ENCODE measurements around the gene ZNF771.
"Not testable (repeated sequence)": the region's sequence is repeated elsewhere in the genome, so short reads cannot be mapped to it uniquely, and the experiment has no call there.

The ZNF771 gene

DNA sequence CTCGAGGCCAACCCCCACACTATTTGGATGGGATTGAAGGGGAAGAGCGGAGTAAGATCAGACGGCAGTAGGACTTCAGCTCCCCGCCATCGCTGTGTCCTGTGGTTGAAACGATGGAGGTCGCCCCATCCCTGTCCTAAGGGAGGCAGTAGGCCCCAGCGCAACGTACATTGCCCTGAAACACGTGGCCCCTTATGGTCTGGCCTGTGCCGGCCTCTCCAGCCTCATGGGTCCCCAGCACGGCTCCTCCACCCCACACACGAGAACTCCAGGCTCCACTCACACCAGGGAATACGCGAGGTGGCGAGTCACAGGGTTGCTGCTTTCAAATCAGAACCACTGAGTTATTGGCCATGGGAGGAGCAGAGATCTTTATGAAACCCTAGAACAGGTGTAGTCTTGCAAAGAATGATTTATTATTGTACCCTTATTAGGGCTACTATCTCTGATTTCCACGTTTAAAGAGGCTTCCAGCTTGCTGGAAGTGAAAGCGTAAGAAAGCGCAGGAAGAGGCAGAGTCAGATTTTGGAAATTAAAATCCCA is 23.1 kb downstream of the ZNF771 start:
- peak in 1 of 2 donors; percentile 12 for DNase-seq (ENCODE audit: low read depth in 2 of 2)

DNA sequence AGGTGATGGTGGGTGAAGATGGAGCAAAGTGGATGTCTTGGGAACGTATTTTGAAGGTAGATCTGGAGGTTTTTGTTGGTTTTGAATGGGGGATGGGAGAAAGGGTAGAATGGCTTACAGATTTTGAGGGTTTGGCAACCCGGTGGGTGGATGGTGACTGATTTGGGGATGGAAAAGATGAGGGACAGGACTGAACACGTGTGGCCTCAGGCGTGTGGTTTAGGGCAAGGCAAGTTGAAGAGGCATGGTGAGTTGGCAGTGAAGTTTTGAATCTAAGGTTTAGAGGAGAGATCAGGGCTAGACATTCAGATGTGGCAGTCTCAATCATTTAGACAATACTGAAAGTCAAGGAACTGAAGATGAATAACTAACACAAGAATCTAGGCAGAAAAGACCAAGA is 27.4 kb downstream of the ZNF771 start:
- no peak for DNase-seq (ENCODE audit: low read depth in 2 of 2)

DNA sequence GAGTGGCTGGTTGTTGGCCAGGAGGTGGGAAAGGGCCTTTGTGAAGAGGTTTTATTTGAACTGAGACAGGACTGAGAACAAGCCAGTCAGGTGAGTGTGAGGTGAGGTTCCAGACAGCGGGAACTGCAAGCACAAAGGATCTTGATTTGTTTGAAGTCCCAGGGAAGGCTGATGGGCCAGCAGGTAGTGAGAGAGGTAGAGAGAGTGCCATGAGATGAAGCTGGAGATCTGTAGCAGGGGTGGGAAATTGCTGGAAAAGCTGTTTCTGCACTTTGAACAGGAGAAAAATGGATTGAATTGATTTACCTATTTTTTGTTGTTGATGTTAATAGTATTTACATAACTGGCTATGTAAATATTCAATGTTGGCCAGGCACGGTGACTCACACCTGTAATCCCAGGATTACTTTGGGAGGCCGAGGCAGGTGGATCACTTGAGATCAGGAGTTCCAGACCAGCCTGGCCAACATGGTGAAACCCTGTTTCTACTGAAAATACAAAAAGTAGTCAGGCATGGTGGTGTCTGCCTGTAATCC is 30.2 kb downstream of the ZNF771 start:
- DNase-seq (ENCODE audit: low read depth in 2 of 2) = no peak

DNA sequence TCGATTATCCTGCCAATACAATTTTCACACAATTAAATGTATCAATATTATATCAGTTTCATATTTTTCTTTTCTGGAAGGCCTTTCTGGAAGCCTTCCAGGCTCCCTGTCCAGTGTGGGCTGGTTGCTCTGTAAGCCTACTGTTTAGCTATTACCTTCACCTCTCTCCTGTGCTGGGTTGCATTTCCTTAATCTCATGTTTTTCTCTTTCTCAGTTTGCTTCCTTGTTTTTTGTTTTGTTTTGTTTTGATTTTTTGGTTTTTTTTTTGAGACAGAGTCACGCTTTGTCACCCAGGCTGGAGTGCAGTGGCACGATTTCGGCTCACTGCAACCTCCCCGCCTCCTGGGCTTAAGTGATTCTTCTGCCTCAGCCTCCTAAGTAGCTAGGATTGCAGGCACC is 31.4 kb downstream of the ZNF771 start:
- DNase-seq (ENCODE audit: low read depth in 2 of 2) = no peak

DNA sequence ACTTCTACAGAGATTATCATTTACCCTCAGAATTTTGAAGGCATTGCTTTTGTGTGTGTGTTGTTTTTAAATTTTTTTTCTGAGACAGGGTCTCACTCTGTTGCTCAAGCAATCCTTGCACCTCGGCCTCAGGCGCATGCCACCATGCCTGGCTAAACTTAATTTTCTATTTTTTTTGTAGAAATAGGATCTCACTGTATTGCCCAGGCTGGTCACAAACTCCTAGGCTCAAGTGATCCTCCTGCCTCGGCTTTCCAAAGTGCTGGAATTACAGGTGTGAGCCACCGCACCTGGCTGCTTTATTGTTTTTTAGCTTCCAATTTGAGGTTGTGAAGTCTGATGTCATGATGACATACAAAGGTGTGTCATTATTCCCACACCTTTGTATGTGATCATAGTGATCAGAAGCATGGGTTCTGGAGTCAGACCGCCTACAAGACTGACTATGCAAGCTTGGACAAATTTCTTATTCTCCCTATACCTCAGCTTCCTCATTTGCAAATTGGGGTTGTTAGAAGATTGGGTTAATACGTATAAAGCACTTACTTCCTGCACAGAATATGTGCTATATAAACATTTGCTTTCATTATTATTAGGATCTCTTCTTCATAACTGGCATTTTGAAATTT is 32.4 kb downstream of the ZNF771 start:
- no peak for DNase-seq (ENCODE audit: low read depth in 2 of 2)

DNA sequence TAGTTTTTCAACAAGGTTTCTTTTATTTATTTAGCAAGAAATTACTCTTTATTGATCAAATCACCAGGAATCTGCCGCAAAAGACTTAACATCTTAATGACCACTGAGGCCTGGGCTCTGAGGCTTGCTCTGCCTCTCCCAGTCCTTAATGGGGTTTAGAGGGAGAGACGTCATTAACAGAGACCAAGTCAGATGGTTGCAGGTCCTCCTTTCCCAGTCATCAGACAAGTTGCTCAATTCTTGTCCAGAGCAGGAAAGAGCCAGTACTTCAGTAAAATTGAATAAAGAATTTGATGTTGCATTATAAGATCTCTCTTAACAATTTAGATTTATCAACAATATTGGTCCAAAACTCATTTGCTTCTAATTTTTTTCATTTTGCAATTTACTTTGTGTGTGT is 36.2 kb downstream of the ZNF771 start:
- DNase-seq (ENCODE audit: low read depth in 2 of 2) = no peak

DNA sequence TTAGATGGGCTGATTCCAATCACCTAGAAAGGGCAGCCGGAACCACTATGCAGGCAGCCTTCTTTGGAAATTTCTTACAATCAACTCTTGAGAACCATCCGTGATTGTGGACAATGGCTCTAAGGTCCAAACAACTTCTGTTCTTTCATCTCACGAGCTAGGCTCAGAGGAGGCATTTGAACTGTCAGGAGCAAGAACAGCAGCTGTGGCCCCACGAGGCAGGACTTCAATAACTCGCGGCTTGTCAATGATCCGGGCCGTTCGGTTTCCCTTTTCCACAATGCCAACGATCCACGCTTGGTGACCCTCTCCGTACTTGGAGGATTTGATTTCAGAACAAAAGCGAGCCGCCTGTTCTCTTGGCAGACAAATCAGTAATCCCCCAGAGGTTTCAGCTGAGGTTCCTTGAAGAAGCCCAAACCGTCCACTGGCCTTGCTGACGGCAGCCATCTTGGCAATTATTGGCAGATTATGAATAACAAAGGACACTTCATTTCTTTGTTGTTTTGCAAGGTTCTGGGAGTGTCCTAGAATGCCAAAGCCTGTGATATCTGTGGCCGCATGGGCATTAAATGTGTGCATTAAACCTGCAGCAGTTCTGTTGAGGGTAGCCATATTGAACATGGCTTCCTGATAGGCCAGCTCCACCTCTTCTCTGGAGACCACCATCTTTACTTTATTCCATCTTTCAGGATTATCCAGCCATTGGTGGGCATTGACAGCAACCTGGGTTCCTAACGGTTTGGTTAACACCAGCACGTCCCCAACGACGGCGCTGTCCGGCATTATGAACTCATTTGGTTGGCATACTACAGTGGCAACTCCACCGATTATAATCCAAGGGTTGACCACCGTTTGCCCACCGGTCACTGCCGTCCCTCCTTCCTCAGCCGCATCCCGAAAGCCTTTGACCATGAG is 37.1 kb downstream of the ZNF771 start:
- no peak for DNase-seq (ENCODE audit: low read depth in 2 of 2)

DNA sequence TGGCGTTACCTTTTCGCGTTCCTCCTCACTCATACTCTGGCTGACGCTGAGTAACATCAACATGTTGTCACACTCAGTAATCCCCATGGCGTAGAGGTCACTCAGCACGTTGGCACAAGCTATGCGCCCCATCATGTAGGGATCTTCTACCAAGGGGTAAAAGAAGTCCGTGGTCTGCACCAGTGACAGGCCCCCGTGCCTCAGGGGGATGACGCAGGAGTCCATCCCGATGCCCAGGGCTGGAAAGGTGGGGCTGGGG is 37.7 kb downstream of the ZNF771 start:
- DNase-seq (ENCODE audit: low read depth in 2 of 2) = no peak

DNA sequence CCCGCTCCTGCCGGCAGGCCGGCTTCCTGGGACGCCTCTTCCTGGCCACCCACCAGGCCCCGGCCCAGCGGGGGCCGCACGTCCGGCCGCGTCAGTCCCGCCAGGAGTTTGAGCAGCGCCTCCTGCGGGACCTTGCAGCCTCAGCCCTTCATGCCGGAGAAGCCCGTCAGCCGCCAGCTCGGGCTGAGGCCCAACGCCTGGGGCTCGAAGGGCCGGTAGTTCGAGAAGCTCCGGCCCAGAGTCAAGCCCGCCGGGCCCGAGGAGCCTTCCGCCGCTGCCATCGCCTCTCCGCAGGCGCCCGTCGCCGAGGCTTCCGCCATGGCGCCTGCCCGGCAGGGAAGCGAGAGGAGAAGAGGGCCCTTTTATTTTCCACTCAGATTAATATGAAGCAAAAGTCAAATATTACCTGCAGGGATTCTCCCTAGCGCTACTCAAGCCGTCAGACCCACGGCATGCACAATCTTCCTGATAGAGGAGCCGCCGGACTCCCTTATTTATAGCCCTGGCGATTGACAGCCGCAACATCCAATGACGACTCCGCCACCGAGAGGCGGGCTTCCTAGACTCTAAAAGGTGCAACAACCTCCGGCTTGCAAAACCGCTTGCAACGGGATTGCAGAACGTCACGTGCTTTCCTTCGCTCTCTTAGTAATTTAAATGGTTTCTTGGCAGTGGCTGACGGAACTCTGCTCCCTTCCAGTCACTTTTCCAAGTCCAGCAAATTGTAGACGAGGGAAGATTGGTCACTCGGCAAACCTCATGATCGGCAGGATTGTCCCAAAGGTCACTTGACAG is 38.2 kb downstream of the ZNF771 start, which contains the start of gene SEPHS2:
SEPHS2 (minus strand) TSS at position 467 of the 795 bp plus-strand sequence; CDS start at position 320, 147 bp downstream.
- DNase-seq (ENCODE audit: low read depth in 2 of 2) = peak; percentile 91 to 94

DNA sequence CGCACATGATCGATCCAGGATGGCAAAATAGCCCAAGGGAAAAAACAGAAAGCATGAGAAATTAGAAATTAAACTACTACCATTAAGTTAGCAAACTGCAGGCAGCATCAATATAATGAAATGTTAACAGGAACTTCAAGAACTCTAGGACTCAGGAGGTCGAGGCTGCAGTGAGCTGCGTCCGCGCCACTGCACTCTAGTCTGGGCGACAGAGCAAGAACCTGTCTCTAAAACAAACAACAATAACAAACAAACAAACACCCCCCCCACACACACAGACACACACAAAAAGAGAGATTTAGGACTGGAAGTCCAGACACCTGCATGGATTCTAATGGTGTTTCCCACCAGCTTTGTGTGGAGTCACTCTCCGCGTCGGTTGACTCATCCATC is 38.8 kb downstream of the ZNF771 start:
- DNase-seq (ENCODE audit: low read depth in 2 of 2) = no peak

DNA sequence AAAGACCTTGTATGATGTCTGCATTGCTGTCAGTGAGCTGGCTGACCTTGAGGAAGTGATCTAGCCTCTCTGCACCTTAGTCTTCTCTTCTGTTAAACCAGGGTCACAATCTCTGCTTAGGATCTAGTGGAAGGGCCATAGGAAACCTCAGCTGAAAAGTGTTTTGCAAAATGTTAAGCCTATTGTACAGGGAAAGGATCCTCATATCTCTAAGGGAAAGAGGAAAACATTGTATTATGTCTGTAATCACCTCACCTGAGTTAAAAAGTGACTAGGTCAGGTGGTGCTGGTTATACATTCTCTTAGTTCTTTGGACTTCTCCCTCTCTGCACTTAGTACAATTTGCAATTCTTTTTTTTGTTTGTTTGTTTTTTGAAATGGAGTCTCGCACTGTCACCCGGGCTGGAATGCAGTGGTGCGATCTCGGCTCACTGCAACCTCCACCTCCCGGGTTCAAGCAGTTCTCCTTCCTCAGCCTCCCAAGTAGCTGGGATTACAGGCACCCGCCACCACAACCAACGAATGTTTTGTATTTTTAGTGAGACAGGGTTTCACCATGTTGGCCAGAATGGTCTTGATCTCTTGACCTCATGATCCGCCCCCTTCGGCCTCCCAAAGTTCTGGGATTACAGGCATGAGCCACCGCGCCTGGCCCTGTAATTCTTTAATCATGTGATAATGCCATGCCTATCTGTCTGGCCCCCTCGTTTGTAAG is 40.3 kb downstream of the ZNF771 start:
- no peak for DNase-seq (ENCODE audit: low read depth in 2 of 2)

DNA sequence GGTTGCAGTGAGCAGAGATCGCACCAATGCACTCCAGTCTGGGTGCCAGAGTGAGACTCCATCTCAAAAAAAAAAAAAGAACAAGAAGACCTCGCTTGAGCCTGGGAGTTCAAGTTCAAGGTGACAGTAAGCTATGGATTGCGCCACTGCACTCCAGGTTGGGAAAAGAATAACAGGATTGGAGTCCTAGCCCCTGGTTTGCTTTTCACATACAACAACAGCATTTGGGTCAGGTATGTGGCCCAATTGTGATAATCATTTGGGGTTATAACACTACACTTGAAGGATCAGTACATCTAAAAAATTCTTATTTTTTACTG is 41.7 kb downstream of the ZNF771 start:
- DNase-seq (ENCODE audit: low read depth in 2 of 2) = no peak

DNA sequence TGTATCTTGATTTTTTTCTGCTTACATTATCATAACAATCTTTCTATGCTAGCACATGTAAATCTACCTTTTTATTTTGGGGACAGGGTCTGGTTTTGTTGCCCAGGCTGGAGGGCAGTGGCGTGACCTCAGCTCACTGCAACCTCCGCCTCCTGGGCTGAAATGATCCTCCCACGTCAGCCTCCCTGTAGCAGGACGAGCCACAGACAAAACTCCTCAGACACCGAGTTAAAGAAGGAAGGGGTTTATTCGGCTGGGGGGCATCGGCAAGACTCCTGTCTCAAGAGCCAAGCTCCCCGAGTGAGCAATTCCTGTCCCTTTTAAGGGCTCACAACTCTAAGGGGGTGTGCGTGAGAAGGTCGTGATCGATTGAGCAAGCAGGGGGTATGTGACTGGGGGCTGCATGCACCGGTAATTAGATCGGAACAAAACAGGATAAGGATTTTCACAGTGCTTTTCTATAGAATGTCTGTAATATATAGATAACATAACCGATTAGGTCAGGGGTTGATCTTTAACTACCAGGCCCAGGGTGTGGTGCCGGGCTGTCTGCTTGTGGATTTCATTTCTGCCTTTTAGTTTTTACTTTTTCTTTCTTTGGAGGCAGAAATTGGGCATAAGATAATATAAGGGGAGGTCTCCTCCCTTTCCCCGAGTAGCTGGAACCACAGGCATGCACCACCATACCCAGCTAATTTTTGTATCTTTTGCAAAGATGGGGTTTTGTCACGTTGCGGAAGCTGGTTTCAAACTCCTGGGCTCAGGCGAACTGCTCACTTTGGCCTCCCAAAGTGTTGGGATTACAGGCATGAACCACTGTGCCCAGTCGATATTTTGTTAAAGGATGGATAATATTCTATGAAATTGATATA is 45.5 kb downstream of the ZNF771 start:
- DNase-seq (ENCODE audit: low read depth in 2 of 2) = not testable (repeated sequence)

DNA sequence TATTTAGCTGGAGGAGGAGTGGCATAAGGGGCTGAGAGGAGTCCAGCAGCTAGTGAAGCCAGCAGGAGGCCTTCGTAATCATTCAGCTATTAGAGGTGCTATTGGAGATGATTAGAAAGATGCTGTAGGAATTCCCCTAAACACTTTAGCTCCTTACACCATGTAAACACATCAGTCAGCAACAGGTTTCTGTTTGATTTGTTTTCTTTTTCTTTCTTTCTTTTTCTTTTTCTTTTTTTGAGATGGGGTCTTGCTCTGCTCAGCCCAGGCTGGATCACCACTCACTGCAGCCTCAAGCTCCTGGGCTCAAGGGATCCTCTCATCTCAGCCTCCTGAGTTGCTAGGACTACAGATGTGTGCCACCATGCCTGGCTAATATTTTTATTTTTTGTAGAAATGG is 48.9 kb downstream of the ZNF771 start:
- no peak for DNase-seq (ENCODE audit: low read depth in 2 of 2)

DNA sequence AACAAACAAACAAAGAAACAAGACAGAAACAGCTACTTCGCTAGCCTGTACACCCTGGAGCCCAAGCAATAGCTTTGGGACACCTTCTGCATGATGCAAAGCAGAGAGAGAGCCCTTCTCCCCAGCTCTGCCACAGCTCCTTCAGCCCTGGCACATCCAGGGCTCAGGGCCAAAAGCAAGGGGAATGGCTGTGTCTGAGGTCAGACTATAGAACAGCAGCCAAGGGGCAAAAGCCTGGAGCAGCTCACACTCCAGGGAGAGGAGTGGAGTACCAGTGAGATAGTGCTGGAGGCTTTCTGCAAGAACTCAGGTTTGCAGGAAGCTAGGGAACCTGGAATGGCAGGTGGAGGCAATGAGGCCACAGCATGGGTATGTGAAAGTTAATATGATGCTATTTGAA is 49.9 kb downstream of the ZNF771 start:
- DNase-seq (ENCODE audit: low read depth in 2 of 2) = no peak

DNA sequence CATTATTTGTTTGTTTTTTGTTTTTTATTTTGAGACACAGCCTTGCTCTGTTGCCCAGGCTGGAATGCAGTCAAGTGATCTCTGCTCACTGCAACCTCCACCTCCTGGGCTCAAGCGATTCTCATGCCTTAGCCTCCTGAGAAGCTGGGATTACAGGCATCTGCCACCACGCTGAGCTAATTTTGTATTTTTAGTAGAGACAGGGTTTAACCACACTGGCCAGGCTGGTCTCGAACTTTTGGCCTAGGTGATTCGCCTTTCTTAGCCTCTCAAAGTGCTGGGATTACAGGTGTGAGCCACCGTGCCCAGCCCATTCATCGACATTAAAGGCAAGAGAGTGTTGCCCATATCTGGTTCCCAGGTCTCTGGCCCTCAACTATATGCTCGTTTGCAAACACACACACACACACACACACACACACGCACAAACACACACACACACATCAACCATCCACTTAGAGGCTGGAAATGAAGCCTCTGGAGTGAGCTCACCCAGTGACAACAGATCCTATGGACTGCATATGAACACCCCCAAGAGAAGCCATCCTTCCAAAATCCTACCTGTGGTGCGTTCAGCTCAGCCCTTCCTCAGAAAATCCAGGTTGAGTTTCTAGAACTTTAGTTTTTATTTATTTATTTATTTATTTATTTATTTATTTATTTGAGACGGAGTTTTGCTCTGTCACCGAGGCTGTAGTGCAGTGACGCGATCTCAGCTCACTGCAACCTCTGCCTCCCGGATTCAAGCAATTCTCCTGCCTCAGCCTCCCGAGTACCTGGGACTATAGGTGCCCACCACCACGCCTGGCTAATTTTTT is 50.5 kb downstream of the ZNF771 start:
- no peak for DNase-seq (ENCODE audit: low read depth in 2 of 2)

DNA sequence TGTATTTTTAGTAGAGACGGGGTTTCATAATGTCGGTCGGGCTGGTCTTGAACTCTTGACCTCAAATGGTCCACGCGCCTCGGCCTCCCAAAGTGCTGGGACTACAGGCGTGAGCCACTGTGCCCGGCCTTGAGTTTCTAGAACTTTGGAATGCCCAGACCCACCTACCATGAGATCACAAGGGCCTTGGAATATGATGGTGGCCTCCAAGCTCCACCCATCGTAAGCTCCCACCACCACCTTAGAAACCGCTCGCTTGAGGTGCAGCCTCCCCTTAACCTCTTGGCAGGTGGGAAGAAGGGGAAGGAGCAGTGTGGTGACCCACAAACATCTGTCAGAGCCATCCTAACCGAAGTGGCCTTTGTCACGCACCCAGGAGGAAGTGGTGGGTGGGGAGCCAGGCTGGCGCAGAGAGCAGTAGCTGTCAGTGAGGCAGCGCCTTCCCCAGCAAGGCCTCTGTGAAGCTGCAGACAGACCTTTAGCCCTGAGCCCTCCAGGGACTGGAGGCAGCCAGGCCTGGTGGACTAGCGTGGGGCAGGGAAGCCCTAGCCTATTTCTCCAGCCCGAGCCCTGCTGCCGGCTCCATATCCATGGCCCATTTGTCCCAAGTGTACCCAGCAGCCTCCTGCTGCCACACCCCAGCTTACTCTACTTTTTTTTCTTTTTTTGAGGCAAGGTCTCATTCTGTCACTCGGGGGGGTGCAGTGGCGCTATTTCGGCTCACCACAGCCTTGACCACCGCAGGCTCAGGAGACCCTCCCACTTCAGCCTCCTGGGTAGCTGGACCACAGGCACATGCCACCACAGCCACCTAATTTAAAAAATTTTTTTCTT is 51.4 kb downstream of the ZNF771 start:
- DNase-seq (ENCODE audit: low read depth in 2 of 2) = peak; percentile 62 to 65

DNA sequence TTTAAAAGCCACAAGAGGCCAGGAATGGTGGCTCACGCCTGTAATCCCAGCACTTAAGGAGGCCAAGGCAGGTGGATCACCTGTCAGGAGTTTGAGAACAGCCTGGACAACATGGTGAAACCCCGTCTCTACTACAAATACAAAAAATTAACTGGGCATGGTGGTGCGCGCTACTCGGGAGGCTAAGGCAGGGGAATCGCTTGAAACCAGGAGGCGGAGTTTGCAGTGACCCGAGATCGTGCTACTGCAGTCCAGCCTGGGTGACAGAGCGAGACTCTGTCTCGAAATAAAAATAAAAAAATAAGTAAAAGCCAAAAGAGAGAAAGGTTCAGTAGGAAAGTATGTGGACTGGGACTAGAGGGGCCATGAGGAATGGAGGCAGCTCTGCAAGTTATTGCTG is 52.0 kb downstream of the ZNF771 start:
- DNase-seq (ENCODE audit: low read depth in 2 of 2) = no peak

DNA sequence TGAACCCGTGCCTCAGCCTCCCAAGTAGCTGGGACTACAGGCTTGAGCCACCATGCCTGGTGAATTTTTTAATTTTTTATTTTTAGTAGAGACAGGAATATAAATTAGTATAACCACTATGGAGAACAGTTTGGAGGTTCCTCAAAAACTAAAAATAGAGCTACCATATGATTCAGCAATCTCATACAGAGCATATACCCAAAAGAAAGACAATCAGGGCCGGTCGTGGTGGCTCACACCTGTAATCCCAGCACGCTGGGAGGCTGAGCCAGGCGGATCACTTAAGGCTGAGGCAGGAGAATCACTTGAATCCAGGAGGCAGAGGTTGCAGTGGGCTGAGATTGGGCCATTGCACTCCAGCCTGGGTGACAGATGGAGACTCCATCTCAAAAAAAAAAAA is 54.0 kb downstream of the ZNF771 start:
- DNase-seq (ENCODE audit: low read depth in 2 of 2) = not testable (repeated sequence)

All from stimulated activated CD4-positive, alpha-beta T cell treated with anti-CD3 and anti-CD28 coated beads, Interleukin-1b, Interleukin-23, amount 100 ng/mL, for 4 hours (primary cell).